GM19023 (cell line): Measurements from ENCODE around the gene KLHL5.
"Not testable (repeated sequence)": the region's sequence is repeated elsewhere in the genome, so short reads cannot be mapped to it uniquely, and the experiment has no call there.

Experiments
- ATAC-seq: cut with Tn5 transposase; IDR thresholded peaks from one replicate; pipeline ENCODE4 v1.9.1; 2021; ENCODE audit warnings: mild to moderate bottlenecking, moderate library complexity; ENCODE audit not compliant: unreplicated experiment

KLHL5 gene

GRCh38 chr4:39062094-39062769 lies at the start of gene KLHL5:
Gene KLHL5, plus strand, starts transcription at chr4:39062232. Its CDS starts 421 bp downstream, at chr4:39062653.
- ATAC-seq: no peak

DNA sequence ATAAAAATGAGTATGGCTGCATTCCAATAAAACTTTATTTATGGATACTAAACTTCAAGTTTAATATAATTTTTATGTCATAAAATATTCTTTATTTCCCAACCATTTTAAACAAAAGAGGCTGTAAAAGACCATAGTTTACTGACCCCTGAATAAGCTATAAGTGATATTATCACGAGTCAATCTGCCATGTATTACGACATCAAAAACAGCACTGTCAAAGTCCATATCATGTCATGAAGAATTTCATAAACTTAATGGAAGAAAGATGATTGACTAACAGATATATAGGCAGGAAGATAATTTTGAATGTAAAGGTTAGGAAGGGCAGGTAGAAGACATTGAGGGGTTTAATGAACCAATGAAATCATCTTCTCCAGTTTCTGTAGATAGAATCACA lies 48.0 kb upstream of the KLHL5 start:
- no peak for ATAC-seq

GRCh38 chr4:39020130-39020529 lies 41.9 kb upstream of the KLHL5 start:
- no peak for ATAC-seq

- no peak for ATAC-seq
These were observed 40.4 kb upstream of the KLHL5 start for GRCh38 chr4:39021631-39022030.

DNA sequence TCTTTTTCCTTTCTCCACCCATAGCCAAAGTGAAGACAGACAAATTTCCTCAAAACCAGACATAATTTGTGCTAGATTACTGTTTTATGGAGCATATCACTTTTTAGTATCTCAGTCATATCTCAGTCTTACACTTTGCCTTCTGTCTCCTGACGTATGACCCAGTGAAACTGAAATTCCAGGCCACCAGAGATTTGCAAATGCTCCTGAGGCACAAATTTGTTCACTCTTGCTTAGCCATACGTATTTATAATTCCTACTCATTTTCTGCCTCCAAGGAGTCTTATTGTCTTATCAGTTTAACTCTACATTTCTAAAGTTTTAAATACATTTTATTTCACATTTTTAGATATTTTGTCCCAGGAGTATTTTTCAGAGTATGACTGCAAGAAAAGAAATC lies 39.8 kb upstream of the KLHL5 start:
- no peak for ATAC-seq

DNA sequence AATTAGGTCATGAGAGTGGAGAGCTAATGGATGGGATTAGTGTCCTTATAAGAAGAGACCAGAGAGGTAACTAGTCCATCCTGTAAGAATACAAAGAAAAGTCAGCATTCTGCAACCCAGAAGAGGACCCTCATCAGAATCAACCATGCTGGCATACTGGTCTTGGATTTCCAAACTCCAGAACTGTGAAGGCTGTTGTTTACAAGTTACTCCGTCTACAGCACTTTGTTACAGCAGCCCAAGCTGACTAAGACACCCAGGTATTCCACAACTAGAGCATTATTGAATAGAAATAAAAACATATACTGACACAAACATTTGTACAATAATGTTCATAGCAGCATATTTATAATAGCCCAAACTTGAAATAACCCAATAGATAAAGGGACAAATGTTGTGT lies 39.0 kb upstream of the KLHL5 start:
- ATAC-seq: no peak

GRCh38 chr4:39024311-39024865 lies 37.6 kb upstream of the KLHL5 start:
- ATAC-seq: no peak

DNA sequence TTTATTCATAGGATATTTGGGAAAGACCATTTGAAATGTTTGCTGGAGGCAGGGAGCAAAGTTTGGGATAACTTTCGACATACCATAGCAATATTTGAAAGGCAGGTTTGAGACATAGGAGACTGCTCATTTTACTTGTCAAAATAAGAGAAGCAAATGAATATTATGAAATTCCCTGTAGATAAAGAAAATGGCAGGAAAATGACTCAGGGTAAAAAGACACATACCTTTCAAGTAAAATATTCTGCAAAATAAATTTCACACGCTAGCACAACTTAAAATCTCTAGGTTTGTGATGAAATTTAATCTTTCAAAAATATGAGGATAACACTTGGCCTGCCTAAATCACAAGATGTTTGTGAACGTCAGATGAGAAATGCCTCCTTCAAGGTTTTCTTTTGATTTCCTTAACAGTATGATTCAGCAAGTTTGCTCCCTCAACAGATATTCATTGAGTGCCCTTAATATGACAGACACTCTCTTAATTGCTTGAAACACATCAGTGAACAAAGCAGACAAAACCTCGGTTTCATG lies 36.4 kb upstream of the KLHL5 start:
- ATAC-seq: no peak

DNA sequence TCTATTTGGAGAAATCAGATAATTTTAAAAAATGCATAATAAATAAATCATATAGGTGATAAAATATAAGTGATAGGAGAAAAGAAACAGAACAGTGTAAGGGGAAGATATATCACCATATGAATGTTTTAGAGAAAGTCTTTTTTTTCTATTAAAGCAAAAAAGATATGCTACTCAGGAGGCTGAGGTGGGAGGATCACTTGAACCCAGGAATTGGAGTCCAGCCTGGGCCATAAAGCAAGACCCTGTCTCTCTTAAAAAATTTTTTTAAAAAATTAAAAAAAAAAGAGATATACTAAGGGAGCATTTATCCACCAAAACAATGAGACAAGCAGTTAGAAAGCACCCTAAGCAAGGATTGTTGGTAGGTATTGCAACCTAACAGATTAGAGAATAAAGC lies 35.9 kb upstream of the KLHL5 start:
- no peak for ATAC-seq

DNA sequence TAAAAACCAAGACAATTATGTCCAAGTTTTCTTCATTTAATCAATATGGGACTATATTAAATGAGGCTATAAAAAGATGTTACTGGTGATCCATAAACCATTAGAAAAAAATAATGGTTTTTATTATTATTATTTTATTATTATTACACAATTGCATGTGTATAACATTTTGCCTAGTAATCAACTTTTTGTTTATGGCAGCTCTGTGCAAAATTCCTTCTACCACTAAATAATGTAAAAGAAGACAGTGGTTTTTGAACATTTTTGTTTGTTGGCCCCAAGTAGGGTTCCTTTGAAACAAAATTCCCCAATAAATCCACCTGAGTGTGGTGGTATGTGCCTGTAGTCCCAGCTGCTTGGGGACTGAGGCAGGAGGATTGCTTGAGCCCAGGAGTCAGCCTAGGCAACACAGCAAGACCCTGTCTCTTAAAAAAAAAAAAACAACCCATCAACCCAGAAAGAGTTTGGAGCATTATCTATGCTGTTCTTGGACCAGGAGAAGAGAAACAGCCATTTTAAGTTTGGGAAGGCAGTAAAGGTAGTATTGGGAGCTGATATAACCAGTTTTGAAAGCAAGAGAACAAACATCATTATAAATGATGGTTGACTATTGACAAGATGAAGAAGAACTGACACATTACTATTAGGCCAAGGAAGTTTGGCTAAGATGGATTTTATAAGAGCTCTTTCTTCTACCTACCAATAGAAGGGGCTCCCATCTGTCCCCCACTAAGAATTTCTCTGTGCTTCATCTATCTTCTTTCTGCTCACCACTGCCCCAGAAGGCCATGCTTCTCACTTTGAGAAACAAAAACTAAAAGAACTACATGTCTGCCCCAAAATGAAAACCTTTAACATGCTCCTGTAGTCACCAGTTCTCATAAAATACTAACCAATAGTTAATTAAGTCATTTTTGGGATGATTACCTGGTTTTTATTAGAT lies 32.0 kb upstream of the KLHL5 start:
- ATAC-seq: peak; percentile 35

DNA sequence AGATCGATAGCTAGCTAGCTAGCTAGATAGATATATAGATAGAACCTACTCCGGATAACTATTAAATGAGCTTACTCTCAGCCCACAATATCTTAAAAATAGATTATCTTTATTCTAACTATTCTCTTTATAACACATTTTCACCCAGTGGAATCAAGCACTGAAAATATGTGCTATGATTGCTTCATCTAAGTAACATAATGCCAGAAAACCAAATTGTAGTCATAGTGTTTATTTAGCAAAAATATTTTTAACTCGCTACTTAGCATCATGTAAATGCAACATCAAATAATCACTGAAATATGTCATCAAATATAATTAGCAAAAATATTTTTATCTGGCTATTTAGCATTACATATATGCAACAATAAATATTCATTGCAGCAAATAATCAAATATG lies 31.3 kb upstream of the KLHL5 start:
- no peak for ATAC-seq

DNA sequence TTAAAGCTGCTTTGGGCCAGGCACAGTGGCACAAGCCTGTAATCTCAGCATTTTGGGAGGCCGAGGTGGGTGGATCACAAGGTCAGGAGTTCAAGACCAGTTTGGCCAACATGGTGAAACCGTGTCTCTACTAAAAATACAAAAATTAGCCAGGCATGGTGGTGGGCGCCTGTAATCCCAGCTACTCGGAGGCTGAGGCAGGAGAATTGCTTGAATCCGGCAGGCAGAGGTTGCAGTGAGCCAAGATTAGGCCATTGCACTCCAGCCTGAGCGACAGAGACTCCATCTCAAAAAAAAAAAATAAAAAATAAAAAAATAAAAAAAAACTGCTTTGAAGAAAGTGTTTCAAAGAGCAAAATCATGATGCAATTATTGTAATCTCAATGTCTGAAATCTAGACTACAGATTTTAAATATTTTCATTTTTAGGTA lies 30.4 kb upstream of the KLHL5 start:
- ATAC-seq: not testable (repeated sequence)

DNA sequence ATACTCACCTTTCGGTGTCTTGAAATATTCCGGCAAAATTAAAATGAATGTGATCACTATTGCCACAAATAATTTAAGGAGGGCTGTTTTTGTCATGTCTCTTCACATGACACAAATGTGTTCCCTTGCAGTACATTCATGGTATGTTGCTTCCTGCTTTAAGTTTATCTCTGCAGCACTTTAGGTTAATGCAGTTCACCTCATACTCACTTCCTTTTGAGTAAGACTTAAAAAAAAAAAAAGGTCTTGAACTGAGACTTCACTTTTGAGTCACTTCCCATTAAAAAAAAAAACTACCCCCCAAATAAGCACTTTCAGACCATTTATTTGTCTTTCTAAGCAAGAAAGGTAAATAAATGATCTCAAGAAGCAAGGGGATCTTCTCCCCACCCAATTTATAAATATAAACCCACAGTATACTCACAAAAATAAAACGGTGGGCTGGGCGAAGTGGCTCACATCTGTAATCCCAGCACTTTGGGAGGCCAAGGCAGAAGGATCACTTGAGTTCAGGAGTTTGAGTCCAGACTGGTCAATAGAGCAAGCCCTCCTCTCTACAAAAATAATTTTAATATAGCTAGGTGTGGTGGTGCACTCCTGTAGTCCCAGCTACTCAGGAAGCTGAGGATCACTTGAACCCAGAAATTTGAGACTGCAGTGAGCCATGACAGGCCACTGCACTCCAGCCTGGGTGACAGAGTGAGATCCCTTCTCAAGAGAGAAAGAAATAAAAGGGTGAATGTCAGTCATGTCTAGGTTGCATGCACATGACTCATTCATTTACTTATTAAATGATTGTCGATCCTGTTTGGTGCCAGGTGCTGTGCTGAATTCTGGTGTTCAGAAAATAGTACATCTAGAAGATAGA lies 29.6 kb upstream of the KLHL5 start, which contains the start of gene TMEM156:
Gene TMEM156, minus strand, starts transcription at position 192 of the 868 bp plus-strand sequence. Its CDS starts 96 bp downstream, at position 96.
- peak; percentile 54 for ATAC-seq

DNA sequence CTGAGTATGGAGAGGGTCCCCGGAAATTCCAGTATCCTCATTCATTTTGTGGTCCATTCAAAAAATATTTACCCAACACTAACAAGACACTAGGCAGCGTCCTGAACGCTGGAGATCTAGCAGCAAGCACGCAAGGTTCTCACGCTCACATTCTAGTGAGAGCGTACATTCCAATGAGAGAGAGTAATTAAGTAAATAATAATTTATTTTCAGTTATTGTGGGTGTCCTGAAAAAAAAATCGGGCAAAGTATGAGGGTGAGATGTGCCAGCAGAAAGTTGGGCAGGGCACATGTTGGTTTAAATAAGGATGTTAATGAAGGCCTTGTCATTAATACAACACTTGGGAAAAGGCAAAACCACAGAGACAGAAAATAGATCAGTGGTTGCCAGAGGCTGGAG lies 25.9 kb upstream of the KLHL5 start:
- no peak for ATAC-seq

DNA sequence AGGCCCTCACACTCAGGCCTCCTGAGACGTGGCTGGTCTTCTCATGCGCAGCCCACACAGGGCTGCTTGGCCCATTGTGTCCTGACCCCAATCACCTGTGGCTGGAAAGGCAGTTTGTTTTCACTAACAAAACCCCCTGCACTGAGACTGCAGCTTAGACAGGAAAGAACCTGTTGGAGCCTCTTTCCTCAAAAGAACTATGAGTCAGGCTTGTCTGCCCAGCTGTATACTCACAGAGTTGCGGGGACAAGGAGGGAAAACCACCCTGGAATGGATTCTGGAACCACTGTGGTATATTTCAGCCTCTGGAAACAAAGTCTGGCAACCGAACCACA lies 24.6 kb upstream of the KLHL5 start:
- ATAC-seq: no peak

GRCh38 chr4:39037941-39038340 lies 24.1 kb upstream of the KLHL5 start:
- ATAC-seq: no peak

DNA sequence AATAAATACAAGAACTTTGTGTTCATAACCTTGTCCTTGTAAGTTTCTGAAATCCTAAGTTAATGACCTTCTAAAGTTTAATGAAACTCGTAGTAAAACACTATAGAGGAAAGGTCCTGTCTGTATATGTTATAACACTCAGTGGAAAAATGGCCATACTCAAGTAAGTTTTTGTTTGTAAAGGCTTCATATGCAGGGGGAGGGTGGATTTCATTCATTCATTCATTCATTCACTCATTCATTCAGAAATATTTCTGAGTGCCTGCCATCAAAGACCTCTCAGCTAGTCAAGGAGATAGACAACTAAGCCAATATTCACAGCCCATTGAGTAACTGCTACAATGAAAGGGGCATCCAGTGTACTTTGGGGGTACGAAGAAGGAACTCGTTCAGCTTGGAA lies 22.9 kb upstream of the KLHL5 start:
- ATAC-seq: no peak

- no peak for ATAC-seq
These were observed 19.7 kb upstream of the KLHL5 start for GRCh38 chr4:39042366-39042765.

- no peak for ATAC-seq
These were observed 18.8 kb upstream of the KLHL5 start for GRCh38 chr4:39043058-39043860.

GRCh38 chr4:39043861-39044363 lies 18.1 kb upstream of the KLHL5 start:
- ATAC-seq: no peak
